ENCODE data around the gene ANKRD42. TPM values are rescaled to one million over a fixed set of nuclear protein-coding genes. Genes with fewer than 3 reads are reported as not detected.

The ANKRD42 gene
- total and polyA plus RNA-seq, 9 of the 15 experiments (the other 6 are each of a cell fraction or from before 2014, with no cell fraction given): 2.8 to 9.1 (median 6.1) TPM

DNA sequence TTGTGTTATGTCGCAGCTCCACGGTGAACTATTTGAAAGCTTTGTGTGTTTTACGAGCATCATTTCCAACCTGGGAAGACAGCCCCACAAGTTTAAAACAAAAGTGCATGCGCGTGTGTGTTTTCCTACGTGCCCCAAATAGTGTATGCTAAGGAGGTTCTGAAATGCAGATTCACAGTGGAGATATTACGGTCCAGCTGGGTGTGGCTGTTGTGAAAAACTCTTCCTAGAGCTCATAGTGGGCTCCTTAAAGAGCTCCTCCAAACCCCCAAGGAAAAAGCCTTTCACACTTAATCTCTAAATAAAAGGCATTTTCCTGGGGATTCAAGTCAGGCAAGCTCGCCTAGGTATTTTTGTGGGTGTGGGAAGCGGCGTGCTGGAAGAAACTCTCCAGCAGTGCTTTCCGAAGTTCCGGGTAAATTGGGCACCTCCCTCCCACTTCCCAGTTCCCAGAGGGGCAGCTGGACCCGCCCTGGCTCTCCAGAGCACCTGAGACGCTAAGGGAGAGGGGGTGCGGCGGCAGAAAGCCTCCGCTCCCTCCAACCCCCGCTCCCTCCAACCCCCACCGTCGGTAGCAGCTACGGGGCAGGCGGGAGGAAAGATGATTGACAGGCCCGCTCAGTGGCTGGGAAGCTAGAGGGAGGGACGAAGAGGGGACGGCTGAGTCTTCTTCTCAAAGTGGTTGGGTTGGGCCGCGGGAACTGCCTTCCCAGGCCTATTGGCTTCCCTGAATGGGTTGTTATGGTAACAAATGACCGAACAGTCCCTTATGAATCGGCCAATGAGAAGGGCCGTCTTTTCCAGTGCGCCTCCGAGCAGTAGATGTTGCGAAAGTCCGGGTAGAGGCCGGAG lies 37.1 kb upstream of the ANKRD42 start (continued):
- peak in 1 of 2 experiments; percentile 42; a peak in 1 of 4 replicates for TF ChIP-seq HDAC1 (IDR thresholded peaks at IDR 0.05)
- TF ChIP-seq CREBBP (IDR thresholded peaks at IDR 0.05; ENCODE audit: low read depth, low read length): no peak
- TF ChIP-seq CREM (IDR thresholded peaks at IDR 0.05; ENCODE audit: low read depth): peak; percentile 91
- no peak for TF ChIP-seq ELF2 (CRISPR knock-in tag; IDR thresholded peaks at IDR 0.05)
- TF ChIP-seq GTF2F1 (IDR thresholded peaks at IDR 0.05; ENCODE audit: low read depth, low read length): no peak; the same call in 1 of the 2 replicates
- no peak for TF ChIP-seq TCF3 (CRISPR knock-in tag; IDR thresholded peaks at IDR 0.05)
- no peak for TF ChIP-seq ZFP1 (CRISPR knock-in tag; IDR thresholded peaks at IDR 0.05)
- peak; percentile 98 for TF ChIP-seq CEBPG (CRISPR knock-in tag; IDR thresholded peaks at IDR 0.05)
- TF ChIP-seq CEBPG (tag; conservative IDR thresholded peaks at IDR 0.05 in 1 of 2, IDR thresholded peaks at IDR 0.05 in 1 of 2): peak; percentile 97 to 98
- no peak for TF ChIP-seq HDAC8 (tag; IDR thresholded peaks at IDR 0.05)
- TF ChIP-seq, protein P1, sequence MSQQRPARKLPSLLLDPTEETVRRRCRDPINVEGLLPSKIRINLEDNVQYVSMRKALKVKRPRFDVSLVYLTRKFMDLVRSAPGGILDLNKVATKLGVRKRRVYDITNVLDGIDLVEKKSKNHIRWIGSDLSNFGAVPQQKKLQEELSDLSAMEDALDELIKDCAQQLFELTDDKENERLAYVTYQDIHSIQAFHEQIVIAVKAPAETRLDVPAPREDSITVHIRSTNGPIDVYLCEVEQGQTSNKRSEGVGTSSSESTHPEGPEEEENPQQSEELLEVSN (IDR thresholded peaks at IDR 0.05; ENCODE audit: borderline replicate concordance in 1 of 2, extremely low read depth in 1 of 2, insufficient read depth in 1 of 2, insufficient read length in 1 of 2, low read depth in 1 of 2, low read length in 1 of 2, poor library complexity in 1 of 2, severe bottlenecking in 1 of 2): peak in 1 of 2 experiments; percentile 45
- no peak for TF ChIP-seq ARID2 (IDR thresholded peaks at IDR 0.05)
- TF ChIP-seq RFX5 (IDR thresholded peaks at IDR 0.05; ENCODE audit: low read depth, low read length): peak; percentile 99
- no peak for TF ChIP-seq ZNF324 (CRISPR knock-in tag; IDR thresholded peaks at IDR 0.05)
- no peak for TF ChIP-seq SLC30A9 (CRISPR knock-in tag; IDR thresholded peaks at IDR 0.05)
- no peak for TF ChIP-seq NR1H2 (CRISPR knock-in tag; IDR thresholded peaks at IDR 0.05)
- TF ChIP-seq, protein P2, sequence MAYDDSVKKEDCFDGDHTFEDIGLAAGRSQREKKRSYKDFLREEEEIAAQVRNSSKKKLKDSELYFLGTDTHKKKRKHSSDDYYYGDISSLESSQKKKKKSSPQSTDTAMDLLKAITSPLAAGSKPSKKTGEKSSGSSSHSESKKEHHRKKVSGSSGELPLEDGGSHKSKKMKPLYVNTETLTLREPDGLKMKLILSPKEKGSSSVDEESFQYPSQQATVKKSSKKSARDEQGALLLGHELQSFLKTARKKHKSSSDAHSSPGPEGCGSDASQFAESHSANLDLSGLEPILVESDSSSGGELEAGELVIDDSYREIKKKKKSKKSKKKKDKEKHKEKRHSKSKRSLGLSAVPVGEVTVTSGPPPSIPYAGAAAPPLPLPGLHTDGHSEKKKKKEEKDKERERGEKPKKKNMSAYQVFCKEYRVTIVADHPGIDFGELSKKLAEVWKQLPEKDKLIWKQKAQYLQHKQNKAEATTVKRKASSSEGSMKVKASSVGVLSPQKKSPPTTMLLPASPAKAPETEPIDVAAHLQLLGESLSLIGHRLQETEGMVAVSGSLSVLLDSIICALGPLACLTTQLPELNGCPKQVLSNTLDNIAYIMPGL (CRISPR knock-in tag; IDR thresholded peaks at IDR 0.05): peak; percentile 37; the same call in 1 of the 2 replicates
- TF ChIP-seq ZNF449 (CRISPR knock-in tag; IDR thresholded peaks at IDR 0.05): no peak
- 0 out of 2 replicates have a peak, but pooled peaks have one; percentile 9 for TF ChIP-seq C11orf30 (IDR thresholded peaks at IDR 0.05; ENCODE audit: low read depth)
- no peak for TF ChIP-seq ZNF384 (IDR thresholded peaks at IDR 0.05; ENCODE audit: low read depth, low read length)
- TF ChIP-seq PYGO2 (tag; IDR thresholded peaks at IDR 0.05): no peak
- TF ChIP-seq KAT8 (IDR thresholded peaks at IDR 0.05; ENCODE audit: low read depth): no peak
- TF ChIP-seq, protein P3, sequence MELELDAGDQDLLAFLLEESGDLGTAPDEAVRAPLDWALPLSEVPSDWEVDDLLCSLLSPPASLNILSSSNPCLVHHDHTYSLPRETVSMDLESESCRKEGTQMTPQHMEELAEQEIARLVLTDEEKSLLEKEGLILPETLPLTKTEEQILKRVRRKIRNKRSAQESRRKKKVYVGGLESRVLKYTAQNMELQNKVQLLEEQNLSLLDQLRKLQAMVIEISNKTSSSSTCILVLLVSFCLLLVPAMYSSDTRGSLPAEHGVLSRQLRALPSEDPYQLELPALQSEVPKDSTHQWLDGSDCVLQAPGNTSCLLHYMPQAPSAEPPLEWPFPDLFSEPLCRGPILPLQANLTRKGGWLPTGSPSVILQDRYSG (tag; conservative IDR thresholded peaks at IDR 0.05; ENCODE audit: low read depth): no peak
- TF ChIP-seq MIER1 (IDR thresholded peaks at IDR 0.05; ENCODE audit: low read depth): no peak
